ENCODE results near the gene CEBPA. TPM values are rescaled to one million over a fixed set of nuclear protein-coding genes. Genes with fewer than 3 reads are reported as not detected.
A peak's percentile ranks its signal among the peaks of the same experiment; 100 is the strongest.

CEBPA gene
- polyA plus RNA-seq, 3 donors = 17.9 to 76.3 (median 47.5) TPM

DNA sequence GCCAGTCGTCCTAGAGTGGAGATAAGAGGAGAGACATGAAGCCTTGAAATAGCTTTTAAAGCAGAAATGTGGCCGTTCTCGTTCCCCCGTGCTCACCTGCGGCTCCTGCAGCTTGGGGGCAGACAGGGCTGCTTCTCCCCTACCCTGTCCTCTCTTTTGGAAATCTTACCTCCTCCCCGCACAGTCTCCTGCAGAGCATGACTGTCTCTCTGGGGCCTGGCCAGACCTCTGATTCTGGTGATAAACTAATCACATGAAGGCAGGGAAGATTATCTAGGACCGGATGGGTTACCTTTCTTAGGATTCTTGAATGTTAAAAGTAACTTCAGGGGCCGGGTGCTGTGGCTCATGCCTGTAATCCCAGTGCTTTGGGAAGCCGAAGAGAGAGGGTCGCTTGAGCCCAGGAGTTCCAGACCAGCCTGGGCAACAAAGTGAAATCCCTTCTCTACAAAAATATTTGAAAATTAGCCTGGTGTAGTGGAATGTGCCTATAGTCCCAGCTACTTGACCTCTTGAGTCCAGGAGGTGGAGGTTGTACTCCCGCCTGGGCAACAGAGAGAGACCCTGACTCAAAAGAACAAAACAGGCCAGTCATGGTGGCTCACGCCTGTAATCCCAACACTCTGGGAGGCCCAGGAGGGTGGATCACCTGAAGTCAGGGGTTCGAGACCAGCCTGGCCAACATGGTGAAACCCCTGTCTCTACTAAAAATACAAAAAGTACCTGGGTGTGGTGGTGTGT, 8.1 kb downstream of the CEBPA start:
- peaks cover 47% of the 10 kb centered on the region for H3K79me2 ChIP-seq (ENCODE audit: insufficient read depth, low read length)
- Mint-ChIP-seq H3K27ac (peak overlapping the region; percentile 97 to 100 (median 99)), H3K4me1 (peaks cover 96% of the 10 kb centered on the region), H3K27me3 (ENCODE audit: low read depth in 3 of 3) (peaks cover 0 to 4% (median 2%) of the 10 kb centered on the region in 3 donors), H3K36me3 (peaks cover 5 to 7% of the 10 kb centered on the region in 2 donors), H3K9me3 (peaks cover 0 to 1% (median 0%) of the 10 kb centered on the region in 7 donors), H3K4me3 (peak overlapping the region; percentile 72 to 91)
- peaks cover 6% of the 10 kb centered on the region for H4K20me1 ChIP-seq (ENCODE audit: insufficient read depth, low read length)
- H3K9ac ChIP-seq (ENCODE audit: insufficient read depth, low read length, poor library complexity, severe bottlenecking) = peak overlapping the region; percentile 68
- peak overlapping the region in 2 of 3 experiments; percentile 24 to 69 for H3K4me3 ChIP-seq (replicated peaks in 1 of 3; ENCODE audit: low read depth in 2 of 3, low read length in 3 of 3)
- no peaks in the 10 kb centered on the region for H3K27me3 ChIP-seq (ENCODE audit: control insufficient read depth in 2 of 2, insufficient read depth in 2 of 2, low read length in 2 of 2)
- 67% methylated on average over 3 of the region's 13 CpGs for WGBS (ENCODE audit: insufficient coverage)
- peak overlapping the region; percentile 97 to 99 for H3K27ac ChIP-seq (ENCODE audit: low read depth in 1 of 2, low read length in 2 of 2)
- DNase-seq = no peak
- no peak for TF ChIP-seq CTCF (IDR thresholded peaks at IDR 0.05)
- peak overlapping the region; percentile 71 for H3K4me2 ChIP-seq (replicated peaks; ENCODE audit: extremely low read depth, low read length, poor library complexity, severe bottlenecking)
- peaks cover 97 to 100% of the 10 kb centered on the region in 2 donors for H3K4me1 ChIP-seq (ENCODE audit: control insufficient read depth in 1 of 2, insufficient read depth in 2 of 2, low read length in 2 of 2)
- intact Hi-C loops (cut with micrococcal nuclease) = no loop called here
- H3K9me3 ChIP-seq (replicated peaks in 1 of 2; ENCODE audit: control insufficient read depth in 1 of 2, insufficient read depth in 1 of 2, low read length in 2 of 2) = no peaks in the 10 kb centered on the region
- H3K36me3 ChIP-seq (replicated peaks in 1 of 2; ENCODE audit: control insufficient read depth in 1 of 2, insufficient read depth in 2 of 2, low read length in 2 of 2) = peaks cover 0 to 2% of the 10 kb centered on the region in 2 donors
- peak overlapping the region; percentile 79 for H2AFZ ChIP-seq (ENCODE audit: insufficient read depth, low read depth, low read length, poor library complexity, severe bottlenecking)

DNA sequence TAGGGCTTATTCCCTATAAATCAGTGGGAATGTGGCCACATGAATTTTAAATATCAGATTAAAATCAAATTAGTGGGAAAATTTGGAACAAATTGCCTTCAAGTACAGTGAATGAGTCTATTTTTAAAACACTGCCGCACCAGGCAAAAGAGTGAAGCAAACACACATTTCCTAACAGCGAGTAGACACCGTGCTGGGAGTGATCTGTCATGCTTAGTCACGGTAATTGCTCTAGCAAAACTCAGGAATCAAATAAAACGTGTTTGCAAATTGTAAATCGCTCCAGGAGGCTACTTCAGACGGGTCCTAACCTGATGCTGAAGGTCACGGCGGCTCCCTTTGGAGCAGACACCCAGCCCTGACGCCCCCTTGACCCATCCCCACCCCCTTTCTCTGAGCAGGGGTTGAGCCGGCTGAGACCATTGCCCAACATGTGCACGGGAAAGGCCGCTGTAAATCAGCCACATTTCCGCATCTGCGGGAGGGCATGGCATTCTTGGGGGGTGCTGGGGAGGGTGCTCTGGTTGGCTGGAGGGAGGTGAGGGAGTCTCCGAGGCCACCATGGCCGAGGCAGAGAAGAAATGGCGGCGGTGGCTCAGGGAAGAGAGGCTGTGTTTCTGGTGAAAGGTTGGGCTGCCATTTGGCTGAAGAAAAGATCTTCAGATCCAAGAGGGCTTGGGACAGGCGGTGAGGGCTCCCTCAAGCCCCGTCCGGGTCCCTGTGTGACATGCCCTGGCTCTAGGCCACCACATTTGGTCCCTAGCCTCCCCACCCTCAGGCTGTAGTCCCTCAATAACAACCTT, 8.9 kb downstream of the CEBPA start:
- H3K4me2 ChIP-seq (replicated peaks; ENCODE audit: extremely low read depth, low read length, poor library complexity, severe bottlenecking) = peak overlapping the region; percentile 71
- H3K9me3 ChIP-seq (replicated peaks in 1 of 2; ENCODE audit: control insufficient read depth in 1 of 2, insufficient read depth in 1 of 2, low read length in 2 of 2) = no peaks in the 10 kb centered on the region
- H3K36me3 ChIP-seq (replicated peaks in 1 of 2; ENCODE audit: control insufficient read depth in 1 of 2, insufficient read depth in 2 of 2, low read length in 2 of 2) = no peaks in the 10 kb centered on the region
- H2AFZ ChIP-seq (ENCODE audit: insufficient read depth, low read depth, low read length, poor library complexity, severe bottlenecking) = peak overlapping the region; percentile 79
- H3K9me3 Mint-ChIP-seq = peaks cover 0 to 9% (median 0%) of the 10 kb centered on the region in 7 donors
- H3K4me3 ChIP-seq (replicated peaks in 1 of 3; ENCODE audit: low read depth in 2 of 3, low read length in 3 of 3) = peak overlapping the region; percentile 3 to 69 (median 26)
- peak overlapping the region; percentile 97 to 99 for H3K27ac ChIP-seq (ENCODE audit: low read depth in 1 of 2, low read length in 2 of 2)
- H3K27me3 ChIP-seq (ENCODE audit: control insufficient read depth in 2 of 2, insufficient read depth in 2 of 2, low read length in 2 of 2) = no peaks in the 10 kb centered on the region
- intact Hi-C loops (cut with micrococcal nuclease) = no loop called here
- peaks cover 93% of the 10 kb centered on the region for H3K4me1 Mint-ChIP-seq
- peaks cover 91 to 95% of the 10 kb centered on the region in 2 donors for H3K4me1 ChIP-seq (ENCODE audit: control insufficient read depth in 1 of 2, insufficient read depth in 2 of 2, low read length in 2 of 2)
- peak overlapping the region; percentile 97 to 100 (median 99) for H3K27ac Mint-ChIP-seq
- WGBS (ENCODE audit: insufficient coverage) = 0% methylated on average over 15 of the region's 22 CpGs
- DNase-seq = peak; percentile 76 to 88 (median 87)
- peak overlapping the region; percentile 68 for H3K9ac ChIP-seq (ENCODE audit: insufficient read depth, low read length, poor library complexity, severe bottlenecking)
- H3K36me3 Mint-ChIP-seq = peaks cover 4 to 6% of the 10 kb centered on the region in 2 donors
- no peaks in the 10 kb centered on the region for H4K20me1 ChIP-seq (ENCODE audit: insufficient read depth, low read length)
- H3K4me3 Mint-ChIP-seq = peak overlapping the region; percentile 72 to 91
- H3K27me3 Mint-ChIP-seq (ENCODE audit: low read depth in 3 of 3) = peaks cover 0 to 3% (median 2%) of the 10 kb centered on the region in 3 donors
- TF ChIP-seq CTCF (IDR thresholded peaks at IDR 0.05) = no peak
- H3K79me2 ChIP-seq (ENCODE audit: insufficient read depth, low read length) = peaks cover 40% of the 10 kb centered on the region
